IMR-90 (cell line): ENCODE data around the gene PRELP. TPM values are rescaled to one million over a fixed set of nuclear protein-coding genes. Genes with fewer than 3 reads are reported as not detected.
A peak's percentile ranks its signal among the peaks of the same experiment; 100 is the strongest.

Experiments
- ATAC-seq: fragments of 200-7000 bp; cut with Tn5 transposase; 2 replicates; pipeline ENCODE4 v1.9.1; 2020; ENCODE audit warnings: low read depth, mild to moderate bottlenecking, moderate library complexity
- BruUV-seq: library from RNA; stranded (reverse); fragments of 400-500 nt; replicated peaks from 2 replicates; lab custom pipeline; 2021; lab: Mats Ljungman, UMichigan
- CTCF ChIA-PET: fragments of 300-600 bp; formaldehyde crosslinking; extraction: SDS; loops from one replicate; lab custom pipeline; 2021; ENCODE audit warnings: antibody characterized with exemption; lab: Yijun Ruan, JAX
- POLR2A ChIA-PET: fragments of 300-600 bp; sonication (Branson Sonifier 250); formaldehyde crosslinking; loops from one replicate; lab custom pipeline; 2022; ENCODE audit warnings: antibody characterized with exemption; ENCODE audit not compliant: unreplicated experiment; lab: Charles Lee
- DNase-seq: peaks from one replicate; pipeline ENCODE4 v3.0.0; 2013
- H2AFZ ChIP-seq: replicated peaks from 2 replicates; pipeline ENCODE3; 2013; ENCODE audit warnings: low read length, mild to moderate bottlenecking; ENCODE audit not compliant: poor library complexity
- H2AK5ac ChIP-seq: 2 replicates; pipeline ENCODE4 v1.6.1; 2013; ENCODE audit warnings: low read depth, low read length, inconsistent platforms
- H2AK9ac ChIP-seq: replicated peaks from 2 replicates; pipeline ENCODE3; 2013; ENCODE audit warnings: mild to moderate bottlenecking, low read depth, low read length, moderate library complexity; ENCODE audit not compliant: poor library complexity
- H2BK120ac ChIP-seq: 2 replicates; pipeline ENCODE4 v1.6.1; 2013; ENCODE audit warnings: low read depth, low read length, inconsistent platforms
- H2BK15ac ChIP-seq: 3 replicates; pipeline ENCODE4 v1.6.1; 2013; ENCODE audit warnings: low read depth, low read length, inconsistent platforms
- H2BK20ac ChIP-seq: 2 replicates; pipeline ENCODE4 v1.6.1; 2013; ENCODE audit warnings: low read depth, mild to moderate bottlenecking, inconsistent platforms, low read length, moderate library complexity
- H2BK5ac ChIP-seq: 2 replicates; pipeline ENCODE4 v1.6.1; 2013; ENCODE audit warnings: mild to moderate bottlenecking, low read depth, low read length, inconsistent platforms; ENCODE audit not compliant: poor library complexity, severe bottlenecking
- H3K14ac ChIP-seq: replicated peaks from 2 replicates; pipeline ENCODE4 v1.6.1; 2013; ENCODE audit warnings: low read depth, low read length, inconsistent platforms
- H3K18ac ChIP-seq: 2 replicates; pipeline ENCODE4 v1.6.1; 2013; ENCODE audit warnings: low read depth, low read length, control low read depth
- H3K23ac ChIP-seq: 2 replicates; pipeline ENCODE4 v1.6.1; 2013; ENCODE audit warnings: low read depth, low read length, inconsistent platforms
- H3K27ac ChIP-seq: 2 replicates; pipeline ENCODE4 v1.5.1; 2013; ENCODE audit warnings: mild to moderate bottlenecking, control low read depth, low read length; ENCODE audit not compliant: insufficient read depth
- H3K27me3 ChIP-seq: 2 replicates; pipeline ENCODE4 v1.6.1; 2013; ENCODE audit warnings: low read length; ENCODE audit not compliant: control insufficient read depth, insufficient read depth
- H3K36me3 ChIP-seq: 2 replicates; pipeline ENCODE4 v1.6.1; 2013; ENCODE audit warnings: low read length, mixed read lengths; ENCODE audit not compliant: control insufficient read depth, insufficient read depth
- H3K4ac ChIP-seq: 2 replicates; pipeline ENCODE4 v1.6.1; 2013; ENCODE audit warnings: low read depth, low read length, inconsistent platforms
- H3K4me1 ChIP-seq: 2 replicates; pipeline ENCODE4 v1.6.1; 2013; ENCODE audit warnings: low read length, mixed read lengths; ENCODE audit not compliant: control insufficient read depth, insufficient read depth
- H3K4me2 ChIP-seq: 2 replicates; pipeline ENCODE4 v1.6.1; 2013; ENCODE audit warnings: low read depth, mild to moderate bottlenecking, control low read depth, low read length, moderate library complexity
- H3K4me3 ChIP-seq: 2 replicates; pipeline ENCODE4 v1.5.1; 2013; ENCODE audit warnings: low read depth, mild to moderate bottlenecking, control low read depth, low read length, moderate library complexity; ENCODE audit not compliant: insufficient read depth
- H3K56ac ChIP-seq: 2 replicates; pipeline ENCODE4 v1.6.1; 2013; ENCODE audit warnings: low read length, inconsistent platforms; ENCODE audit not compliant: insufficient read depth; ENCODE audit errors: extremely low read depth
- H3K79me1 ChIP-seq, 2 experiments: 2 replicates each; pipeline ENCODE4 v1.6.1; 2013; ENCODE audit warnings: low read length in 2 of 2, inconsistent platforms in 1 of 2, low read depth in 1 of 2
- H3K9ac ChIP-seq: 2 replicates; pipeline ENCODE4 v1.6.1; 2013; ENCODE audit warnings: low read depth, low read length, control low read depth
- H3K9me1 ChIP-seq: 2 replicates; pipeline ENCODE4 v1.6.1; 2013; ENCODE audit warnings: low read length, inconsistent platforms; ENCODE audit not compliant: insufficient read depth
- H3K9me3 ChIP-seq: 2 replicates; pipeline ENCODE4 v1.6.1; 2013; ENCODE audit warnings: low read length; ENCODE audit not compliant: control insufficient read depth, insufficient read depth
- H4K20me1 ChIP-seq: 2 replicates; pipeline ENCODE4 v1.6.1; 2013; ENCODE audit warnings: low read length, inconsistent platforms; ENCODE audit not compliant: insufficient read depth
- H4K5ac ChIP-seq: 2 replicates; pipeline ENCODE4 v1.6.1; 2013; ENCODE audit warnings: mild to moderate bottlenecking, low read depth, low read length, control low read depth
- H4K8ac ChIP-seq, 2 experiments: 2 replicates each; pipeline ENCODE4 v1.6.1; 2013; ENCODE audit warnings: low read depth in 2 of 2, low read length in 2 of 2, control low read depth in 1 of 2, inconsistent platforms in 1 of 2
- H4K91ac ChIP-seq: 2 replicates; pipeline ENCODE4 v1.6.1; 2013; ENCODE audit warnings: low read depth, low read length, inconsistent platforms; ENCODE audit not compliant: insufficient read depth
- BHLHE40 ChIP-seq: fragments of 150-350 bp; IDR thresholded peaks from 2 replicates; pipeline ENCODE4 v1.6.1; 2016; ENCODE audit warnings: mild to moderate bottlenecking, low read depth, low read length
- CEBPB ChIP-seq: IDR thresholded peaks from 2 replicates; pipeline ENCODE4 v1.6.1; 2012; ENCODE audit warnings: low read depth, low read length, improper control_type of control experiment
- CHD1 ChIP-seq: IDR thresholded peaks from 2 replicates; pipeline ENCODE4 v1.6.1; 2012; ENCODE audit warnings: low read depth, low read length, improper control_type of control experiment
- ELK1 ChIP-seq: fragments of 150-350 bp; IDR thresholded peaks from 2 replicates; pipeline ENCODE4 v1.6.1; 2016; ENCODE audit warnings: low read depth, mild to moderate bottlenecking, low read length, moderate library complexity, borderline replicate concordance
- FOS ChIP-seq: fragments of 150-350 bp; IDR thresholded peaks from 2 replicates; pipeline ENCODE4 v1.6.1; 2016; ENCODE audit warnings: low read depth, low read length
- MAFK ChIP-seq: IDR thresholded peaks from 2 replicates; pipeline ENCODE4 v1.6.1; 2012; ENCODE audit warnings: low read depth, low read length, improper control_type of control experiment
- MAZ ChIP-seq: IDR thresholded peaks from 2 replicates; pipeline ENCODE4 v1.6.1; 2012; ENCODE audit warnings: low read depth, mild to moderate bottlenecking, low read length, improper control_type of control experiment, moderate library complexity, borderline replicate concordance
- MXI1 ChIP-seq: IDR thresholded peaks from 2 replicates; pipeline ENCODE4 v1.6.1; 2012; ENCODE audit warnings: low read depth, mild to moderate bottlenecking, low read length, moderate library complexity, borderline replicate concordance
- NFE2L2 ChIP-seq: fragments of 150-350 bp; IDR thresholded peaks from 2 replicates; pipeline ENCODE4 v1.6.1; 2016; ENCODE audit warnings: low read depth, mild to moderate bottlenecking, low read length
- POLR2A ChIP-seq: IDR thresholded peaks from 2 replicates; pipeline ENCODE4 v1.6.1; 2012; ENCODE audit warnings: mild to moderate bottlenecking, low read depth, low read length
- RAD21 ChIP-seq: IDR thresholded peaks from 2 replicates; pipeline ENCODE4 v1.6.1; 2012; ENCODE audit warnings: low read length, improper control_type of control experiment
- RCOR1 ChIP-seq: IDR thresholded peaks from 2 replicates; pipeline ENCODE4 v1.6.1; 2012; ENCODE audit warnings: mild to moderate bottlenecking, low read length, improper control_type of control experiment; ENCODE audit not compliant: insufficient replicate concordance
- RFX5 ChIP-seq: IDR thresholded peaks from 2 replicates; pipeline ENCODE4 v1.8.0; 2012; ENCODE audit warnings: low read depth, mild to moderate bottlenecking, low read length, moderate library complexity
- SMC3 ChIP-seq: fragments of 150-350 bp; IDR thresholded peaks from 2 replicates; pipeline ENCODE4 v1.6.1; 2016; ENCODE audit warnings: low read depth, mild to moderate bottlenecking, antibody characterized with exemption, low read length, moderate library complexity
- USF2 ChIP-seq: fragments of 150-350 bp; IDR thresholded peaks from 2 replicates; pipeline ENCODE4 v1.6.1; 2017; ENCODE audit warnings: mild to moderate bottlenecking, antibody characterized with exemption, low read length, low read depth
- WGBS, 2 experiments: methylation state at CpG; one replicate each; pipeline versions ENCODE4 v1.1.5 to v1.1.7; 2013; ENCODE audit warnings: missing lambda C conversion rate in 2 of 2; ENCODE audit not compliant: insufficient read length in 1 of 2; ENCODE audit errors: extremely low coverage in 2 of 2; 5-methylcytosine and 5-hydroxymethylcytosine counted together
- dilution Hi-C: fragments of 300-500 bp; cut with HindIII; formaldehyde crosslinking; loops from one replicate; pipeline ENCODE4 v1.14.3; 2018; ENCODE audit warnings: low sequenced_read_pairs; ENCODE audit not compliant: unreplicated experiment
- in situ Hi-C: fragments of 300-500 bp; cut with MboI; formaldehyde crosslinking; loops from 3 replicates; pipeline ENCODE4 v1.14.3; 2019; ENCODE audit warnings: low sequenced_read_pairs, inconsistent platforms, mixed read lengths
- intact Hi-C: fragments of 100-400 bp; cut with micrococcal nuclease; formaldehyde crosslinking; loops from 2 replicates; pipeline ENCODE4 v1.10.0; 2022
- polyA plus RNA-seq, 3 experiments: library from polyadenylated mRNA; depleted of rRNA; stranded (reverse); fragments of >200 nt; gene quantifications; 2 replicates each; pipeline ENCODE4 v1.2.3, GENCODE V29; 2012; ENCODE audit warnings: low replicate concordance in 1 of 3
- total RNA-seq: library from RNA; depleted of rRNA; stranded (reverse); fragments of >200 nt; gene quantifications from 2 replicates; pipeline ENCODE4 v1.2.3, GENCODE V29; 2012

The PRELP gene
- total and polyA plus RNA-seq, 2 of the 4 experiments (the other 2 are of a cell fraction), result 0.56 TPM; not detected in 1

- TF ChIP-seq RCOR1, result no peak
Measured at GRCh38 chr1:203476216-203476814, 709 bp downstream of the PRELP start (continued).

DNA sequence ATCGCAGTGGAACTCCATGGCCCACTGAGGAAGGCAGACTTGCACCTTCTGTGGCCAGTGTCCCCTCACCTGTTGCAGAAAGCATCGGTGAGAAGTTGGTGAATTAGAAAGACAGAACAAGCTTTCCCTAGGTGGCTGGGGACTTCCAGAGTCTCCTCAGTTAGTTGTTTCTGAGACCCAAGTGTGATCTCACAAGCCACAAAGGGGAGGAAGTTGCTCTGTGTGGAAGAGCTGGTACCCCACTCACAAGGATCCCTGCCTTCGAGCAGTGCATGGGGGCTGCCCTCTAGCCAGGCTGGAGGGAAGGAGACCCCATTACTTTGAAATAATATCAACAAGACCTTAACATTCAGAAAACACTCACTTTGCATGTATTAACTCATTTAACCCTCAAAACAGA is 2.1 kb downstream of the PRELP start:
- Histone ChIP-seq H2AFZ (no peak overlapping the region), H3K9me3 (no peaks in the 10 kb centered on the region), H4K20me1 (no peaks in the 10 kb centered on the region), H3K36me3 (no peaks in the 10 kb centered on the region), H4K5ac (no peak overlapping the region), H3K4ac (peak overlapping the region; percentile 12; the same call in 1 of the 2 replicates), H3K4me1 (peaks cover 25% of the 10 kb centered on the region), H3K9ac (no peak overlapping the region), H3K4me2 (no peak overlapping the region), H3K79me1 (no peaks in the 10 kb centered on the region; a peak in 1 of 4 replicates), H3K14ac (no peak overlapping the region), H3K27me3 (peaks cover 11% of the 10 kb centered on the region; the same call in 1 of the 2 replicates), H3K27ac (no peak overlapping the region), H4K8ac (no peak overlapping the region), H2AK5ac (peak overlapping the region; percentile 12), H4K91ac (no peak overlapping the region), H3K9me1 (peaks cover 12% of the 10 kb centered on the region), H3K4me3 (no peak overlapping the region), H2AK9ac (no peak overlapping the region), H3K23ac (no peak overlapping the region), H2BK5ac (no peak overlapping the region), H3K18ac (no peak overlapping the region), H2BK15ac (no peak overlapping the region), H3K56ac (no peak overlapping the region), H2BK120ac (0 out of 2 replicates have a peak overlapping the region, but pooled peaks have one; percentile 3), H2BK20ac (no peak overlapping the region)
- CTCF ChIA-PET, result interaction anchor here (0.9 kb wide), 1 partner anchor 10 kb away, joined by 5 read pairs; no protein-coding TSS in a partner anchor
- BruUV-seq, result no TSS peak
- intact Hi-C loops, result loop anchor here (5.0 kb wide), 1 partner anchor 75 kb away; no protein-coding TSS in a partner anchor
- dilution Hi-C loops, result no loop called here
- in situ Hi-C loops, result no loop called here
- no peak for ATAC-seq
- POLR2A ChIA-PET, result no interaction called here
- WGBS, 2 experiments, result no CpG with 5 or more reads among the region's 3 CpGs
- DNase-seq, result no peak
- TF ChIP-seq USF2, result no peak
- TF ChIP-seq NFE2L2, result no peak
- TF ChIP-seq MXI1, result no peak
- no peak for TF ChIP-seq FOS
- no peak for TF ChIP-seq BHLHE40
- no peak for TF ChIP-seq RFX5
- no peak for TF ChIP-seq SMC3
- no peak for TF ChIP-seq MAFK
- TF ChIP-seq RCOR1, result no peak
- TF ChIP-seq ELK1, result no peak
- TF ChIP-seq POLR2A, result no peak
- TF ChIP-seq RAD21, result no peak
- no peak for TF ChIP-seq CEBPB
- no peak for TF ChIP-seq CHD1
- TF ChIP-seq MAZ, result no peak
